Liver (tissue), 9 donors: ENCODE results near the gene NEAT1. TPM values are rescaled to one million over a fixed set of nuclear protein-coding genes. Genes with fewer than 3 reads are reported as not detected.

Experiments used
- DNase-seq: peaks from one replicate; pipeline ENCODE4 v3.0.0-alpha.2; 2017; ENCODE audit warnings: low spot score
- H3K27ac ChIP-seq, 2 donors: one replicate each; pipeline ENCODE4 v1.7.0; 2013; ENCODE audit warnings: inconsistent platforms in 2 of 2, low read length in 2 of 2, control low read depth in 1 of 2, low read depth in 1 of 2, mild to moderate bottlenecking in 1 of 2
- H3K27me3 ChIP-seq, 4 donors: one replicate each; pipeline versions ENCODE4 v1.6.1 to v1.7.0; 2013; ENCODE audit warnings: low read length in 3 of 4, inconsistent platforms in 1 of 4, mild to moderate bottlenecking in 1 of 4, moderate library complexity in 1 of 4; ENCODE audit not compliant: control insufficient read depth in 4 of 4, insufficient read depth in 4 of 4
- H3K36me3 ChIP-seq, 4 donors: one replicate each; pipeline versions ENCODE4 v1.6.1 to v1.7.0; 2013; ENCODE audit warnings: low read length in 3 of 4, mild to moderate bottlenecking in 3 of 4, low read depth in 1 of 4, moderate library complexity in 1 of 4; ENCODE audit not compliant: control insufficient read depth in 4 of 4, insufficient read depth in 3 of 4
- H3K4me1 ChIP-seq, 4 donors: one replicate each; pipeline versions ENCODE4 v1.6.1 to v1.7.0; 2013; ENCODE audit warnings: low read length in 3 of 4, mild to moderate bottlenecking in 3 of 4, moderate library complexity in 1 of 4; ENCODE audit not compliant: control insufficient read depth in 4 of 4, insufficient read depth in 4 of 4
- H3K4me3 ChIP-seq, 3 donors: one replicate each; pipeline versions ENCODE4 v1.6.1 to v1.7.0; 2013; ENCODE audit warnings: low read length in 3 of 3, control low read depth in 1 of 3, low read depth in 1 of 3, mild to moderate bottlenecking in 1 of 3
- H3K9ac ChIP-seq, 2 donors: one replicate each; pipeline ENCODE4 v1.7.0; 2013; ENCODE audit warnings: low read length in 2 of 2, mild to moderate bottlenecking in 2 of 2, moderate library complexity in 2 of 2, control low read depth in 1 of 2, low read depth in 1 of 2
- H3K9me3 ChIP-seq, 4 donors: one replicate each; pipeline versions ENCODE4 v1.6.1 to v1.7.0; 2013; ENCODE audit warnings: low read length in 3 of 4; ENCODE audit not compliant: control insufficient read depth in 4 of 4
- ATF3 ChIP-seq: IDR thresholded peaks from 2 replicates; pipeline ENCODE4 v1.6.1; 2016; ENCODE audit warnings: antibody characterized with exemption
- EGR1 ChIP-seq, 2 donors: IDR thresholded peaks; 2 replicates each; pipeline ENCODE4 v1.6.1; 2016 to 2018; ENCODE audit warnings: antibody characterized with exemption in 2 of 2, low read depth in 2 of 2
- FOXA1 ChIP-seq: IDR thresholded peaks from 2 replicates; pipeline ENCODE4 v1.6.1; 2016; ENCODE audit warnings: antibody characterized with exemption
- FOXA2 ChIP-seq: IDR thresholded peaks from 2 replicates; pipeline ENCODE4 v1.6.1; 2016; ENCODE audit warnings: antibody characterized with exemption
- GABPA ChIP-seq, 2 donors: IDR thresholded peaks in 1 of 2; conservative IDR thresholded peaks in 1 of 2; 2 replicates each; pipeline ENCODE4 v1.6.1; 2016; ENCODE audit warnings: antibody characterized with exemption in 2 of 2, mild to moderate bottlenecking in 1 of 2, moderate library complexity in 1 of 2
- HNF4A ChIP-seq, 2 donors: conservative IDR thresholded peaks; 2 replicates each; pipeline ENCODE4 v1.6.1; 2016; ENCODE audit warnings: antibody characterized with exemption in 2 of 2, mild to moderate bottlenecking in 2 of 2
- HNF4G ChIP-seq: IDR thresholded peaks from 2 replicates; pipeline ENCODE4 v1.6.1; 2016; ENCODE audit warnings: antibody characterized with exemption
- JUND ChIP-seq, 2 donors: IDR thresholded peaks; 2 replicates each; pipeline ENCODE4 v1.6.1; 2016; ENCODE audit warnings: antibody characterized with exemption in 2 of 2
- NR2F2 ChIP-seq: IDR thresholded peaks from 2 replicates; pipeline ENCODE4 v1.6.1; 2016; ENCODE audit warnings: antibody characterized with exemption
- RAD21 ChIP-seq, 2 donors: IDR thresholded peaks; 2 replicates each; pipeline ENCODE4 v1.6.1; 2016; ENCODE audit warnings: antibody characterized with exemption in 2 of 2, mild to moderate bottlenecking in 2 of 2
- REST ChIP-seq: IDR thresholded peaks from 2 replicates; pipeline ENCODE4 v1.6.1; 2016; ENCODE audit warnings: antibody characterized with exemption, mild to moderate bottlenecking
- RXRA ChIP-seq, 2 donors: IDR thresholded peaks; 2 replicates each; pipeline ENCODE4 v1.6.1; 2017 to 2018; ENCODE audit warnings: antibody characterized with exemption in 2 of 2, mild to moderate bottlenecking in 1 of 2
- SP1 ChIP-seq: IDR thresholded peaks from 2 replicates; pipeline ENCODE4 v1.6.1; 2018; ENCODE audit warnings: antibody characterized with exemption, mild to moderate bottlenecking
- YY1 ChIP-seq: IDR thresholded peaks from 2 replicates; pipeline ENCODE4 v1.6.1; 2016; ENCODE audit warnings: antibody characterized with exemption, mild to moderate bottlenecking
- WGBS: extraction: QIAGEN DNeasy Blood & Tissue Kit; methylation state at CpG from one replicate; pipeline ENCODE4 v1.1.7; 2013; 5-methylcytosine and 5-hydroxymethylcytosine counted together
- polyA plus RNA-seq, 2 donors: library from polyadenylated mRNA; stranded (reverse) in 1 of 2; unstranded in 1 of 2; fragments of 200-250 nt in 1 of 2; fragments of >200 nt in 1 of 2; fragmentation: Nextera tagmentation in 1 of 2; extraction: Ambion mirVana in 1 of 2; gene quantifications; one replicate each; pipeline versions ENCODE4 v1.2.1 to v1.2.3, GENCODE V29; 2013 to 2015
- total RNA-seq, 2 donors: library from RNA; depleted of rRNA; stranded (reverse); fragments of >200 nt; gene quantifications; one replicate each; pipeline ENCODE4 v1.2.3, GENCODE V29; 2014
- TF ChIP-seq, protein P1 (sequence below): IDR thresholded peaks from 2 replicates; pipeline ENCODE4 v1.6.1; 2016; ENCODE audit warnings: antibody characterized with exemption
- donor health status: healthy.
- donor health status: healthy.
- donor health status: healthy.
- donor health status: healthy.
- donor health status: healthy.

NEAT1 gene
- total and polyA plus RNA-seq, 4 donors: 29.6 to 1,968 (median 80.8) TPM

GRCh38 chr11:65489706-65490320, 67.2 kb downstream of the NEAT1 start:
- Histone ChIP-seq H3K27ac (peak overlapping the region; percentile 89 to 97), H3K4me1 (peaks cover 12 to 57% (median 29%) of the 10 kb centered on the region in 4 donors), H3K27me3 (no peaks in the 10 kb centered on the region), H3K4me3 (no peak overlapping the region), H3K9me3 (no peaks in the 10 kb centered on the region), H3K9ac (peak overlapping the region in 1 of 2 donors; percentile 19), H3K36me3 (no peaks in the 10 kb centered on the region)
- no peak for DNase-seq
- WGBS: 78% methylated on average over 8 of the region's 8 CpGs
- TF ChIP-seq HNF4A (conservative IDR thresholded peaks at IDR 0.05): no peak
- no peak for TF ChIP-seq FOXA2
- no peak for TF ChIP-seq FOXA1
- no peak for TF ChIP-seq RXRA (IDR thresholded peaks at IDR 0.05)
- TF ChIP-seq SP1: no peak
- no peak for TF ChIP-seq HNF4G
- no peak for TF ChIP-seq RAD21 (IDR thresholded peaks at IDR 0.05)
- no peak for TF ChIP-seq GABPA (IDR thresholded peaks at IDR 0.05 in 1 of 2, conservative IDR thresholded peaks at IDR 0.05 in 1 of 2)
- no peak for TF ChIP-seq REST
- TF ChIP-seq, protein P1, sequence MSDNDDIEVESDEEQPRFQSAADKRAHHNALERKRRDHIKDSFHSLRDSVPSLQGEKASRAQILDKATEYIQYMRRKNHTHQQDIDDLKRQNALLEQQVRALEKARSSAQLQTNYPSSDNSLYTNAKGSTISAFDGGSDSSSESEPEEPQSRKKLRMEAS: no peak
- TF ChIP-seq NR2F2: no peak
- TF ChIP-seq YY1: no peak

GRCh38 chr11:65491163-65491465, 68.5 kb downstream of the NEAT1 start:
- H3K36me3 ChIP-seq: no peaks in the 10 kb centered on the region
- H3K9ac ChIP-seq: no peak overlapping the region
- peaks cover 12 to 57% (median 30%) of the 10 kb centered on the region in 4 donors for H3K4me1 ChIP-seq
- TF ChIP-seq EGR1 (IDR thresholded peaks at IDR 0.05; ENCODE audit: low read depth in 2 of 2): no peak
- no peak for TF ChIP-seq HNF4A (conservative IDR thresholded peaks at IDR 0.05)
- no peak for TF ChIP-seq FOXA2
- no peaks in the 10 kb centered on the region for H3K27me3 ChIP-seq
- H3K27ac ChIP-seq: peak overlapping the region; percentile 88 to 90
- no peak for DNase-seq
- no peaks in the 10 kb centered on the region for H3K9me3 ChIP-seq
- H3K4me3 ChIP-seq: no peak overlapping the region
- 79% methylated on average over 3 of the region's 3 CpGs for WGBS

DNA sequence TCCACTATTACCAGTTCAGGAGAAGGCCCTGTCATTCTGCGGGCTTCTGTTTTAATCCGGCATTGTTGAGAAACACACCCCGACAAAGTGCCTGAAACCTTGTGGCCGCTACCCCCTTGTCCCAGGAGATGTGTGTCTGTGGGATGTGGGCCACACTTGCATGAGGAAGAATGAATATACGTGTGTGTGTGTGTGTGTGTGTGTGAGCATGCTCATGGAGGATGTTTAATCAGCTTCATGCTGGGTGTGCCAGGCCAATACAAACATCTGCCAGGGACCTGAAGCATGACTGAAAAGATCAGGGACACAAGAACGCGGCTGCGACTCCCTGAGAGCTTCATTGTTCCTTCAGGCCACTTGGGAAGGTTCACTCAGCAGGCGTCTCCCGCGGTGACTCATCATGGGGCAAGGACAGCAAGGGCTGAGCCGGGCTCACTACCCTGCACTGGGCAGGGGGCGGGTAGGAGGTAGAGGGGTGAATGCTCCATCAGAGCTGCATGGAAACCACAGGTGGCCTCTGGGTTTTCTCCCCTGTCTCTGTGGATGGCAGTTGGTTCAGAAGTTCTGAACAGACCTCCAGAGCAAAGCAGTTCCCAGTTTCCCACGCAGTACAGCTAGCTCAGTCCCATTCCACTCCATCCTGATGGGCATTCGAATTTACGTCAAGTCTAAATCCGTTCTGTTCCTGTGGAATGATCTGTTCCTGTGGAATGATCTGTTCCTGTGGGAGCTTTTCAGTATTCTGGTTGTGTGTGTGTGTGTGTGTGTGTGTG, 69.2 kb downstream of the NEAT1 start:
- no peaks in the 10 kb centered on the region for H3K36me3 ChIP-seq
- peak overlapping the region; percentile 88 to 90 for H3K27ac ChIP-seq
- TF ChIP-seq JUND (IDR thresholded peaks at IDR 0.05) (peak; percentile 50 to 82), FOXA1 (no peak), SP1 (peak; percentile 11), RXRA (IDR thresholded peaks at IDR 0.05) (peak in 1 of 2 donors; percentile 23), ATF3 (no peak)
- WGBS: 54% methylated on average over 17 of the region's 17 CpGs
- no peaks in the 10 kb centered on the region for H3K9me3 ChIP-seq
- H3K4me3 ChIP-seq: no peak overlapping the region
- no peaks in the 10 kb centered on the region for H3K27me3 ChIP-seq
- H3K9ac ChIP-seq: peak overlapping the region in 1 of 2 donors; percentile 22
- H3K4me1 ChIP-seq: peaks cover 15 to 61% (median 35%) of the 10 kb centered on the region in 4 donors
- DNase-seq: no peak
